ENCODE measurements around the gene IRX2. TPM values are rescaled to one million over a fixed set of nuclear protein-coding genes. Genes with fewer than 3 reads are reported as not detected.

IRX2 gene
- total and polyA plus RNA-seq, 10 of the 15 experiments (the other 5 are each of a cell fraction or from before 2014, with no cell fraction given) = not detected

DNA sequence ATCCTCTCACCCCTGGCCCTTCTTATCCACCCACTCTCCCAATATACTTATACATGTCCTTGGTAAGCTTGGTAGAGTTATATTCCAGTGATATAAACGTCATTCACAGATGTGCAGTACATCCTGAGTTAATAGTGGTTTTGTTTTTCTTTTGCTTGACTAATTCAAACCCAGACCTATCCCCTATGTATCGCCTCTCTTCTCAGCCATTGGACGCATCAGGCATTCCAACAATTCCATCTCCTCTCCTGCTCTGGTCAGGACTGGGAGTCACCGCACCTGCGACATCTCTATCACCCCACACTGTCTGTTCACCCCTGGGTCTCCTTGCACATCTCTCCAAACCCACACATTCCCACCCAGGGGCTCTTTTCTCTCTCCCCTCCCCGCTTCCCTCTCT is 21.9 kb upstream of the IRX2 start:
- ATAC-seq (no peak), DNase-seq (ENCODE audit: low read depth, low spot score) (no peak), FAIRE-seq (no peak)
- H3K4me3 ChIP-seq = no peak overlapping the region
- no peaks in the 10 kb centered on the region; the same call in 2 of the 3 replicates for H3K9me3 ChIP-seq (replicated peaks; ENCODE audit: control insufficient read depth, insufficient read depth, low read length)
- in situ Hi-C loops (cut with MboI) (no loop called here), intact Hi-C loops (cut with micrococcal nuclease; ENCODE audit: unreplicated experiment) (no loop called here)
- 42% methylated on average over 5 of the region's 6 CpGs for WGBS (ENCODE audit: insufficient coverage, insufficient replicate concordance, low lambda C conversion rate, missing lambda C conversion rate)
- no peak overlapping the region for H3K27ac ChIP-seq (ENCODE audit: control insufficient read depth, insufficient read depth)
- H3K4me2 ChIP-seq (ENCODE audit: control insufficient read depth, insufficient read depth) = no peak overlapping the region
- H3K4me1 ChIP-seq (ENCODE audit: control insufficient read depth, insufficient read depth, low read length) = no peaks in the 10 kb centered on the region
- ChIA-PET SMC1A (ENCODE audit: uncharacterized antibody, unreplicated experiment) (no interaction called here), RAD21 (ENCODE audit: unreplicated experiment) (no interaction called here), CTCF (no interaction called here), POLR2A (no interaction called here)
- no peaks in the 10 kb centered on the region for H3K36me3 ChIP-seq (ENCODE audit: control insufficient read depth in 2 of 2, insufficient read depth in 2 of 2, low read length in 1 of 2)
- no peaks in the 10 kb centered on the region for H3K79me2 ChIP-seq (ENCODE audit: control insufficient read depth, insufficient read depth, low read length)
- BruUV-seq (replicated peaks) = no TSS peak
- no peak overlapping the region for H3K9ac ChIP-seq (ENCODE audit: control insufficient read depth, insufficient read depth, low read length)
- H4K20me1 ChIP-seq (ENCODE audit: control insufficient read depth, insufficient read depth) = no peaks in the 10 kb centered on the region
- no peak for TF ChIP-seq CHD4 (IDR thresholded peaks at IDR 0.05)
- TF ChIP-seq IKZF2 (IDR thresholded peaks at IDR 0.05) = no peak
- TF ChIP-seq ATF2 (IDR thresholded peaks at IDR 0.05; ENCODE audit: low read length) = no peak
- no peak for TF ChIP-seq TBL1XR1 (IDR thresholded peaks at IDR 0.05; ENCODE audit: low read depth, low read length)
- TF ChIP-seq ZNF687 (IDR thresholded peaks at IDR 0.05) = no peak
- TF ChIP-seq MAX (IDR thresholded peaks at IDR 0.05; ENCODE audit: low read depth, low read length) = no peak
- no peak for TF ChIP-seq HDGF (IDR thresholded peaks at IDR 0.05)
- TF ChIP-seq USF1 (IDR thresholded peaks at IDR 0.05; ENCODE audit: borderline replicate concordance, extremely low read length, insufficient read depth, low read depth, low read length) = no peak
- no peak for TF ChIP-seq ZZZ3 (IDR thresholded peaks at IDR 0.05; ENCODE audit: control insufficient read depth, insufficient read length, low read depth)
- TF ChIP-seq ZNF592 (IDR thresholded peaks at IDR 0.05) = no peak
- no peak overlapping the region for H2AFZ ChIP-seq (ENCODE audit: control insufficient read depth, low read depth, low read length)
- no peaks in the 10 kb centered on the region for H3K27me3 ChIP-seq (replicated peaks in 1 of 2; ENCODE audit: control insufficient read depth in 2 of 2, insufficient read depth in 2 of 2, low read length in 1 of 2)
